HUES64 (cell line): ENCODE results near the gene PLEKHM2.
A peak's percentile ranks its signal among the peaks of the same experiment; 100 is the strongest.
"Not testable (repeated sequence)": the region's sequence is repeated elsewhere in the genome, so short reads cannot be mapped to it uniquely, and the experiment has no call there.

Experiments
- H3K27ac ChIP-seq: 2 replicates; pipeline ENCODE4 v1.7.0; 2013; ENCODE audit warnings: low read depth, low read length, inconsistent platforms
- H3K27me3 ChIP-seq: 2 replicates; pipeline ENCODE4 v1.6.1; 2013; ENCODE audit warnings: mild to moderate bottlenecking, low read length; ENCODE audit not compliant: insufficient read depth
- H3K36me3 ChIP-seq: 2 replicates; pipeline ENCODE4 v1.6.1; 2013; ENCODE audit warnings: mild to moderate bottlenecking, low read length; ENCODE audit not compliant: insufficient read depth
- H3K4me1 ChIP-seq: 2 replicates; pipeline ENCODE4 v1.6.1; 2013; ENCODE audit warnings: mild to moderate bottlenecking, low read length, moderate library complexity; ENCODE audit not compliant: insufficient read depth
- H3K4me3 ChIP-seq: 2 replicates; pipeline ENCODE4 v1.5.1; 2013; ENCODE audit warnings: mild to moderate bottlenecking, low read length, moderate library complexity
- H3K9ac ChIP-seq: 2 replicates; pipeline ENCODE4 v1.6.1; 2013; ENCODE audit warnings: mild to moderate bottlenecking, low read depth, low read length
- H3K9me3 ChIP-seq: 2 replicates; pipeline ENCODE4 v1.6.1; 2013; ENCODE audit warnings: low read depth, low read length; ENCODE audit not compliant: insufficient read depth
- WGBS: fragments of 150-250, 120-280 bp; methylation state at CpG from one replicate; pipeline ENCODE4 v1.1.7; 2013; ENCODE audit warnings: missing lambda C conversion rate; 5-methylcytosine and 5-hydroxymethylcytosine counted together

PLEKHM2 gene

GRCh38 chr1:15685820-15686219 is 1.7 kb downstream of the PLEKHM2 start:
- 86% methylated on average over 4 of the region's 4 CpGs for WGBS
- no peaks in the 10 kb centered on the region for H3K9me3 ChIP-seq
- peaks cover 7% of the 10 kb centered on the region; the same call in 1 of the 2 replicates for H3K4me1 ChIP-seq
- no peak overlapping the region for H3K27ac ChIP-seq
- H3K9ac ChIP-seq, result no peak overlapping the region
- H3K36me3 ChIP-seq, result peaks cover 5% of the 10 kb centered on the region; the same call in 1 of the 2 replicates
- peak overlapping the region; percentile 89 for H3K4me3 ChIP-seq
- no peaks in the 10 kb centered on the region for H3K27me3 ChIP-seq

- no peak overlapping the region for H3K4me3 ChIP-seq
- no peaks in the 10 kb centered on the region for H3K9me3 ChIP-seq
- no peaks in the 10 kb centered on the region for H3K27me3 ChIP-seq
- H3K36me3 ChIP-seq, result peaks cover 5% of the 10 kb centered on the region; the same call in 1 of the 2 replicates
- H3K4me1 ChIP-seq, result peaks cover 7% of the 10 kb centered on the region; the same call in 1 of the 2 replicates
- whole genome bisulfite sequencing, result 90% methylated on average over 2 of the region's 2 CpGs
- H3K9ac ChIP-seq, result no peak overlapping the region
- H3K27ac ChIP-seq, result no peak overlapping the region
These were observed 3.3 kb downstream of the PLEKHM2 start for GRCh38 chr1:15687446-15687845.

- Histone ChIP-seq H3K27me3 (no peaks in the 10 kb centered on the region), H3K9me3 (no peaks in the 10 kb centered on the region), H3K9ac (no peak overlapping the region), H3K4me1 (peaks cover 6% of the 10 kb centered on the region; the same call in 1 of the 2 replicates), H3K27ac (no peak overlapping the region), H3K4me3 (no peak overlapping the region), H3K36me3 (peaks cover 5% of the 10 kb centered on the region; the same call in 1 of the 2 replicates)
- 96% methylated on average over 6 of the region's 6 CpGs for WGBS
These were observed 6.2 kb downstream of the PLEKHM2 start for GRCh38 chr1:15690317-15690716.

GRCh38 chr1:15691434-15692032 is 7.4 kb downstream of the PLEKHM2 start:
- Histone ChIP-seq H3K36me3 (peaks cover 5% of the 10 kb centered on the region; the same call in 1 of the 2 replicates), H3K4me3 (no peak overlapping the region), H3K4me1 (no peaks in the 10 kb centered on the region), H3K27ac (no peak overlapping the region), H3K9me3 (no peaks in the 10 kb centered on the region), H3K9ac (no peak overlapping the region), H3K27me3 (no peaks in the 10 kb centered on the region)
- WGBS, result 94% methylated on average over 11 of the region's 11 CpGs

GRCh38 chr1:15692121-15692682 is 8.1 kb downstream of the PLEKHM2 start:
- no peak overlapping the region for H3K4me3 ChIP-seq
- peaks cover 5% of the 10 kb centered on the region; the same call in 1 of the 2 replicates for H3K36me3 ChIP-seq
- H3K9ac ChIP-seq, result no peak overlapping the region
- WGBS, result 91% methylated on average over 5 of the region's 5 CpGs
- H3K27ac ChIP-seq, result no peak overlapping the region
- H3K9me3 ChIP-seq, result no peaks in the 10 kb centered on the region
- H3K4me1 ChIP-seq, result no peaks in the 10 kb centered on the region
- H3K27me3 ChIP-seq, result no peaks in the 10 kb centered on the region

GRCh38 chr1:15693371-15693770 is 9.3 kb downstream of the PLEKHM2 start:
- Histone ChIP-seq H3K9ac (no peak overlapping the region), H3K27ac (no peak overlapping the region), H3K9me3 (no peaks in the 10 kb centered on the region), H3K36me3 (peaks cover 5% of the 10 kb centered on the region; the same call in 1 of the 2 replicates), H3K4me3 (no peak overlapping the region), H3K27me3 (no peaks in the 10 kb centered on the region), H3K4me1 (no peaks in the 10 kb centered on the region)
- WGBS, result 94% methylated on average over 5 of the region's 5 CpGs

- no peaks in the 10 kb centered on the region for H3K9me3 ChIP-seq
- H3K9ac ChIP-seq, result no peak overlapping the region
- no peaks in the 10 kb centered on the region for H3K4me1 ChIP-seq
- no peaks in the 10 kb centered on the region for H3K36me3 ChIP-seq
- 87% methylated on average over 10 of the region's 10 CpGs for WGBS
- no peak overlapping the region for H3K27ac ChIP-seq
- no peak overlapping the region for H3K4me3 ChIP-seq
- no peaks in the 10 kb centered on the region for H3K27me3 ChIP-seq
These were observed 12.9 kb downstream of the PLEKHM2 start for GRCh38 chr1:15696956-15697521.

- Histone ChIP-seq H3K36me3 (no peaks in the 10 kb centered on the region), H3K27me3 (no peaks in the 10 kb centered on the region), H3K27ac (no peak overlapping the region), H3K4me1 (no peaks in the 10 kb centered on the region), H3K9ac (no peak overlapping the region), H3K9me3 (no peaks in the 10 kb centered on the region), H3K4me3 (no peak overlapping the region)
- 95% methylated on average over 2 of the region's 2 CpGs for WGBS
These were observed 14.1 kb downstream of the PLEKHM2 start for GRCh38 chr1:15698201-15698600.

- H3K27ac ChIP-seq, H3K9ac ChIP-seq, H3K27me3 ChIP-seq, H3K4me3 ChIP-seq, H3K36me3 ChIP-seq, H3K9me3 ChIP-seq, H3K4me1 ChIP-seq: not testable (repeated sequence)
- 98% methylated on average over 3 of the region's 4 CpGs for WGBS
These were observed 15.2 kb downstream of the PLEKHM2 start for GRCh38 chr1:15699321-15699720.

- Histone ChIP-seq H3K4me3 (no peak overlapping the region), H3K27me3 (no peaks in the 10 kb centered on the region), H3K9me3 (no peaks in the 10 kb centered on the region), H3K36me3 (no peaks in the 10 kb centered on the region), H3K4me1 (no peaks in the 10 kb centered on the region), H3K27ac (no peak overlapping the region), H3K9ac (no peak overlapping the region)
- 95% methylated on average over 6 of the region's 6 CpGs for WGBS
These were observed 16.4 kb downstream of the PLEKHM2 start for GRCh38 chr1:15700508-15700907.

GRCh38 chr1:15701784-15702183 is 17.7 kb downstream of the PLEKHM2 start:
- H3K4me1 ChIP-seq, result no peaks in the 10 kb centered on the region
- no peaks in the 10 kb centered on the region for H3K36me3 ChIP-seq
- no peak overlapping the region for H3K27ac ChIP-seq
- no peaks in the 10 kb centered on the region for H3K27me3 ChIP-seq
- WGBS, result 92% methylated on average over 8 of the region's 8 CpGs
- no peak overlapping the region for H3K9ac ChIP-seq
- H3K9me3 ChIP-seq, result no peaks in the 10 kb centered on the region
- H3K4me3 ChIP-seq, result no peak overlapping the region
